ENCODE measurements around the gene LMAN2L. TPM values are rescaled to one million over a fixed set of nuclear protein-coding genes. Genes with fewer than 3 reads are reported as not detected.

Gene LMAN2L
- total RNA-seq, 1 experiment from 2014 or later, result 17.6 TPM

GRCh38 chr2:96694816-96695455 lies 44.9 kb downstream of the LMAN2L start:
- Histone ChIP-seq H4K20me1 (ENCODE audit: control insufficient read depth, insufficient read depth, insufficient read length) (no peaks in the 10 kb centered on the region), H2BK5ac (ENCODE audit: insufficient read length, low read length) (no peak overlapping the region), H3K14ac (ENCODE audit: insufficient read depth, low read length) (no peak overlapping the region), H4K8ac (replicated peaks; ENCODE audit: insufficient read length, low read depth, low read length) (no peak overlapping the region), H3K79me1 (ENCODE audit: insufficient read depth, low read depth, low read length, poor library complexity, severe bottlenecking) (no peaks in the 10 kb centered on the region), H2BK12ac (ENCODE audit: insufficient read length, low read depth, low read length) (no peak overlapping the region), H3K79me2 (ENCODE audit: insufficient read depth, low read length) (no peaks in the 10 kb centered on the region), H2AK5ac (ENCODE audit: insufficient read length, low read length) (no peak overlapping the region), H3K4me2 (ENCODE audit: insufficient read depth, insufficient read length, low read length) (no peak overlapping the region), H4K5ac (ENCODE audit: insufficient read length, low read depth, low read length) (no peak overlapping the region), H4K91ac (ENCODE audit: insufficient read length, low read depth, low read length) (no peak overlapping the region), H2BK20ac (ENCODE audit: low read depth, low read length, poor library complexity, severe bottlenecking) (no peak overlapping the region), H3K9ac (ENCODE audit: extremely low read depth, insufficient read length, low read length) (no peak overlapping the region), H3K27ac (ENCODE audit: insufficient read length, low read depth, low read length) (no peak overlapping the region), H2BK120ac (ENCODE audit: low read depth, low read length, poor library complexity, severe bottlenecking) (no peak overlapping the region), H2BK15ac (ENCODE audit: low read depth, low read length) (no peak overlapping the region), H3K56ac (ENCODE audit: insufficient read length, low read depth, low read length) (no peak overlapping the region), H3K23ac (ENCODE audit: insufficient read length, low read depth, low read length) (no peak overlapping the region), H2AFZ (ENCODE audit: low read length) (no peak overlapping the region), H3K18ac (ENCODE audit: insufficient read length, low read depth, low read length) (no peak overlapping the region), H3K9me3 (ENCODE audit: control insufficient read depth, low read depth, low read length) (no peaks in the 10 kb centered on the region), H3K23me2 (ENCODE audit: insufficient read length, low read depth, low read length, poor library complexity, severe bottlenecking) (no peaks in the 10 kb centered on the region), H3K27me3 (ENCODE audit: insufficient read depth, low read length) (no peaks in the 10 kb centered on the region), H3T11ph (ENCODE audit: low read length) (no peak overlapping the region), H3K4ac (ENCODE audit: low read depth, low read length) (no peak overlapping the region), H3K4me1 (ENCODE audit: insufficient read depth, low read length) (no peaks in the 10 kb centered on the region)
- H3K27me3 Mint-ChIP-seq (ENCODE audit: low read depth), result no peaks in the 10 kb centered on the region; the same call in 1 of the 2 replicates
- H3K9me3 Mint-ChIP-seq, result no peaks in the 10 kb centered on the region; a peak in 1 of 5 replicates
- peak overlapping the region in 1 of 3 experiments; percentile 48; a peak in 1 of 7 replicates for H3K27ac Mint-ChIP-seq
- 0 out of 7 replicates have a peak, but pooled peaks cover 0 to 2% (median 0%) of the 10 kb centered on the region in 3 experiments for H3K36me3 Mint-ChIP-seq (ENCODE audit: insufficient read depth in 1 of 3, low read depth in 3 of 3)
- TF ChIP-seq CTCF (conservative IDR thresholded peaks at IDR 0.05), result no peak
- no peak for DNase-seq
- H3K4me3 Mint-ChIP-seq, result no peak overlapping the region
- H3K4me1 Mint-ChIP-seq, result no peaks in the 10 kb centered on the region
- no CpG with 5 or more reads among the region's 13 CpGs for WGBS (ENCODE audit: extremely low coverage, insufficient read length, low lambda C conversion rate)

Data from H9 (cell line).